WTC11 (cell line): ENCODE data around the gene FAM124A. TPM values are rescaled to one million over a fixed set of nuclear protein-coding genes. Genes with fewer than 3 reads are reported as not detected.

Experiments used
- ATAC-seq: fragments of 200-7000 bp; cut with Tn5 transposase; 2 replicates; pipeline ENCODE4 v1.10.0; 2021; ENCODE audit warnings: mild to moderate bottlenecking, moderate library complexity
- CTCF ChIA-PET: fragments of 300-600 bp; sonication (Branson Sonifier 250); formaldehyde crosslinking; loops from one replicate; lab custom pipeline; 2021; ENCODE audit warnings: antibody characterized with exemption; lab: Charles Lee
- POLR2A ChIA-PET: fragments of 350-600 bp; sonication (Branson Sonifier 250); formaldehyde crosslinking; loops from one replicate; lab custom pipeline; 2021; ENCODE audit warnings: antibody characterized with exemption; lab: Charles Lee
- DNase-seq: peaks from one replicate; pipeline ENCODE4 v3.0.0; 2021; ENCODE audit warnings: low spot score
- H3K27ac Mint-ChIP-seq: 2 replicates; pipeline ENCODE4 v1.8.0; 2021; ENCODE audit warnings: mixed read lengths
- H3K27me3 Mint-ChIP-seq: 2 replicates; pipeline ENCODE4 v1.8.0; 2021; ENCODE audit warnings: low read depth, mild to moderate bottlenecking, moderate library complexity, mixed read lengths
- H3K36me3 Mint-ChIP-seq: 2 replicates; pipeline ENCODE4 v1.8.0; 2021; ENCODE audit warnings: mixed read lengths
- H3K4me1 Mint-ChIP-seq: 2 replicates; pipeline ENCODE4 v1.8.0; 2022; ENCODE audit warnings: mixed read lengths
- H3K4me3 Mint-ChIP-seq: 2 replicates; pipeline ENCODE4 v1.8.0; 2021; ENCODE audit warnings: mild to moderate bottlenecking, moderate library complexity, mixed read lengths
- H3K9me3 Mint-ChIP-seq: 2 replicates; pipeline ENCODE4 v1.8.0; 2021; ENCODE audit warnings: mixed read lengths
- ATF1 ChIP-seq: sonication (generic); formaldehyde crosslinking; IDR thresholded peaks from 2 replicates; pipeline ENCODE4 v1.8.1; 2023; ENCODE audit warnings: mild to moderate bottlenecking, moderate library complexity, missing genetic modification reagents
- E2F5 ChIP-seq: sonication (generic); formaldehyde crosslinking; IDR thresholded peaks from 2 replicates; pipeline ENCODE4 v1.8.1; 2022; ENCODE audit warnings: mild to moderate bottlenecking, moderate library complexity, missing genetic modification reagents
- FOXJ3 ChIP-seq: sonication (generic); formaldehyde crosslinking; IDR thresholded peaks from 2 replicates; pipeline ENCODE4 v1.9.0; 2021; ENCODE audit warnings: missing genetic modification reagents, mild to moderate bottlenecking, borderline replicate concordance
- FOXP1 ChIP-seq: sonication (generic); formaldehyde crosslinking; IDR thresholded peaks from 2 replicates; pipeline ENCODE4 v1.8.0; 2022; ENCODE audit warnings: missing genetic modification reagents, mild to moderate bottlenecking, moderate library complexity, borderline replicate concordance
- IRF1 ChIP-seq: sonication (generic); formaldehyde crosslinking; IDR thresholded peaks from 2 replicates; pipeline ENCODE4 v1.8.0; 2023; ENCODE audit warnings: missing genetic modification reagents
- JUN ChIP-seq: sonication (generic); formaldehyde crosslinking; IDR thresholded peaks from 2 replicates; pipeline ENCODE4 v1.8.0; 2023; ENCODE audit warnings: mild to moderate bottlenecking, missing genetic modification reagents
- NFYB ChIP-seq: sonication (generic); formaldehyde crosslinking; conservative IDR thresholded peaks from 2 replicates; pipeline ENCODE4 v1.8.0; 2022; ENCODE audit warnings: low read depth, missing genetic modification reagents
- NR1H2 ChIP-seq: sonication (generic); formaldehyde crosslinking; IDR thresholded peaks from 2 replicates; pipeline ENCODE4 v1.9.0; 2021; ENCODE audit warnings: mild to moderate bottlenecking, moderate library complexity, missing genetic modification reagents
- NR2C2 ChIP-seq: sonication (generic); formaldehyde crosslinking; IDR thresholded peaks from 2 replicates; pipeline ENCODE4 v1.8.0; 2022; ENCODE audit warnings: mild to moderate bottlenecking, missing genetic modification reagents
- OVOL2 ChIP-seq: fragments of 250-450 bp; sonication (Bioruptor Pico); IDR thresholded peaks from 2 replicates; pipeline ENCODE4 v1.9.0; 2021; ENCODE audit warnings: mild to moderate bottlenecking, borderline replicate concordance
- RORB ChIP-seq: fragments of 250-450 bp; sonication (Bioruptor Pico); IDR thresholded peaks from 2 replicates; pipeline ENCODE4 v1.9.0; 2021; ENCODE audit warnings: mild to moderate bottlenecking
- SMAD3 ChIP-seq: sonication (generic); formaldehyde crosslinking; IDR thresholded peaks from 2 replicates; pipeline ENCODE4 v1.8.0; 2022; ENCODE audit warnings: missing genetic modification reagents, mild to moderate bottlenecking, borderline replicate concordance
- STAT6 ChIP-seq: sonication (generic); formaldehyde crosslinking; conservative IDR thresholded peaks from 2 replicates; pipeline ENCODE4 v1.8.1; 2023; ENCODE audit warnings: mild to moderate bottlenecking, low read depth, missing genetic modification reagents, moderate library complexity
- TCF7 ChIP-seq: sonication (generic); formaldehyde crosslinking; IDR thresholded peaks from 2 replicates; pipeline ENCODE4 v1.8.0; 2022; ENCODE audit warnings: mild to moderate bottlenecking, low read depth, missing genetic modification reagents, moderate library complexity
- ZNF219 ChIP-seq: sonication (generic); formaldehyde crosslinking; IDR thresholded peaks from 2 replicates; pipeline ENCODE4 v1.8.0; 2023; ENCODE audit warnings: missing genetic modification reagents, mild to moderate bottlenecking, borderline replicate concordance
- ZNF317 ChIP-seq: sonication (generic); formaldehyde crosslinking; IDR thresholded peaks from 2 replicates; pipeline ENCODE4 v1.8.1; 2023; ENCODE audit warnings: low read depth, mild to moderate bottlenecking, moderate library complexity, missing genetic modification reagents, borderline replicate concordance
- ZNF512 ChIP-seq: sonication (generic); formaldehyde crosslinking; IDR thresholded peaks from 2 replicates; pipeline ENCODE4 v1.8.1; 2022; ENCODE audit warnings: missing genetic modification reagents, borderline replicate concordance
- total RNA-seq: library from RNA; stranded (reverse); gene quantifications from 3 replicates; pipeline ENCODE4 v1.2.3, GENCODE V29; 2021
- TF ChIP-seq, protein P1 (sequence below): sonication (generic); formaldehyde crosslinking; IDR thresholded peaks from 2 replicates; pipeline ENCODE4 v1.8.0; 2022; ENCODE audit warnings: mild to moderate bottlenecking, missing genetic modification reagents
- TF ChIP-seq, protein P2 (sequence below): fragments of 250-450 bp; sonication (Bioruptor Pico); IDR thresholded peaks from 2 replicates; pipeline ENCODE4 v2.1.2; 2022; ENCODE audit warnings: mild to moderate bottlenecking, moderate library complexity

Gene FAM124A
- total RNA-seq, 1 experiment from 2014 or later: 45.8 TPM

DNA sequence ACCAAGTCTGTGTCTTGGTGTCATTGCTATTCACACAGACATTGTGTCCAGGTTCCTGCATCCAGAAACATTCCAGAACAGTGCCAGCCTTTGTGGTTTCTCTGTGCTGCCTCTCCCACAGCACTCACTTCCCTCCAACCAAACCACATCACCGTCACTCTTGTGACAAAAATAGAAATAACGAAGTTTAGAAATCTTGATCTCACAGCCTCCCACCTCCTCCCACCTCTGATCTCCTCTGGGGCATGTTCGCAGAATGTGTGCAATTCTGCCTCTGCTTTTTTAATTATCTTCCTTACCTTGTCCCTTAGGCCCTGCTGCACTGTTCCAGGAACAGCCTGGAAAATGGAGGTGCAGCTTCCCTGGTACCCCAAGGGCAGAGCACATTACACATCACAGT lies 108.6 kb downstream of the FAM124A start:
- Mint-ChIP-seq H3K36me3 (no peaks in the 10 kb centered on the region), H3K27ac (no peak overlapping the region), H3K27me3 (no peaks in the 10 kb centered on the region), H3K4me1 (peaks cover 18% of the 10 kb centered on the region), H3K9me3 (no peaks in the 10 kb centered on the region), H3K4me3 (no peak overlapping the region)
- DNase-seq (no peak), ATAC-seq (no peak)
- no peak for TF ChIP-seq SMAD3 (CRISPR knock-in tag)
- TF ChIP-seq, protein P1, sequence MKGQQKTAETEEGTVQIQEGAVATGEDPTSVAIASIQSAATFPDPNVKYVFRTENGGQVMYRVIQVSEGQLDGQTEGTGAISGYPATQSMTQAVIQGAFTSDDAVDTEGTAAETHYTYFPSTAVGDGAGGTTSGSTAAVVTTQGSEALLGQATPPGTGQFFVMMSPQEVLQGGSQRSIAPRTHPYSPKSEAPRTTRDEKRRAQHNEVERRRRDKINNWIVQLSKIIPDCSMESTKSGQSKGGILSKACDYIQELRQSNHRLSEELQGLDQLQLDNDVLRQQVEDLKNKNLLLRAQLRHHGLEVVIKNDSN (CRISPR knock-in tag): no peak
- TF ChIP-seq OVOL2 (CRISPR knock-in tag): no peak
- no peak for TF ChIP-seq FOXP1
- no peak for TF ChIP-seq E2F5 (CRISPR knock-in tag)
- TF ChIP-seq ZNF219 (CRISPR knock-in tag): no peak
- TF ChIP-seq RORB (CRISPR knock-in tag): no peak
- TF ChIP-seq NR2C2 (CRISPR knock-in tag): no peak
- no peak for TF ChIP-seq ZNF317 (CRISPR knock-in tag)
- TF ChIP-seq NR1H2 (CRISPR knock-in tag): no peak
- TF ChIP-seq, protein P2, sequence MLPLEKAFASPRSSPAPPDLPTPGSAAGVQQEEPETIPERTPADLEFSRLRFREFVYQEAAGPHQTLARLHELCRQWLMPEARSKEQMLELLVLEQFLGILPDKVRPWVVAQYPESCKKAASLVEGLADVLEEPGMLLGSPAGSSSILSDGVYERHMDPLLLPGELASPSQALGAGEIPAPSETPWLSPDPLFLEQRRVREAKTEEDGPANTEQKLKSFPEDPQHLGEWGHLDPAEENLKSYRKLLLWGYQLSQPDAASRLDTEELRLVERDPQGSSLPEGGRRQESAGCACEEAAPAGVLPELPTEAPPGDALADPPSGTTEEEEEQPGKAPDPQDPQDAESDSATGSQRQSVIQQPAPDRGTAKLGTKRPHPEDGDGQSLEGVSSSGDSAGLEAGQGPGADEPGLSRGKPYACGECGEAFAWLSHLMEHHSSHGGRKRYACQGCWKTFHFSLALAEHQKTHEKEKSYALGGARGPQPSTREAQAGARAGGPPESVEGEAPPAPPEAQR (CRISPR knock-in tag): no peak
- TF ChIP-seq JUN (CRISPR knock-in tag): no peak
- TF ChIP-seq ATF1 (CRISPR knock-in tag): no peak
- TF ChIP-seq IRF1 (CRISPR knock-in tag): no peak
- no peak for TF ChIP-seq STAT6 (CRISPR knock-in tag)
- no peak for TF ChIP-seq FOXJ3
- no peak for TF ChIP-seq ZNF512
- no peak for TF ChIP-seq NFYB (CRISPR knock-in tag)
- no peak for TF ChIP-seq TCF7
- ChIA-PET CTCF (interaction anchor here (1.4 kb wide), 1 partner anchor 205 kb away, joined by 4 read pairs; no protein-coding TSS in a partner anchor), POLR2A (interaction anchor here (0.6 kb wide), 1 partner anchor 11 kb away, joined by 3 read pairs; no protein-coding TSS in a partner anchor)
